AG09309 (cell line): ENCODE data around the gene RYR2.

Experiments
- DNase-seq: peaks from one replicate; pipeline ENCODE4 v3.0.0-alpha.2; 2010; ENCODE audit warnings: low read depth
- H3K4me3 ChIP-seq: 2 replicates; pipeline ENCODE4 v1.5.1; 2011; ENCODE audit warnings: mild to moderate bottlenecking, low read depth, low read length, moderate library complexity; ENCODE audit not compliant: control insufficient read depth
- TF ChIP-seq, protein P1 (sequence below): IDR thresholded peaks from 2 replicates; pipeline ENCODE4 v1.5.1; 2011; ENCODE audit warnings: mild to moderate bottlenecking, low read depth, low read length, inconsistent platforms; ENCODE audit not compliant: insufficient read depth, control insufficient read depth; ENCODE audit errors: missing control alignments

Gene RYR2

DNA sequence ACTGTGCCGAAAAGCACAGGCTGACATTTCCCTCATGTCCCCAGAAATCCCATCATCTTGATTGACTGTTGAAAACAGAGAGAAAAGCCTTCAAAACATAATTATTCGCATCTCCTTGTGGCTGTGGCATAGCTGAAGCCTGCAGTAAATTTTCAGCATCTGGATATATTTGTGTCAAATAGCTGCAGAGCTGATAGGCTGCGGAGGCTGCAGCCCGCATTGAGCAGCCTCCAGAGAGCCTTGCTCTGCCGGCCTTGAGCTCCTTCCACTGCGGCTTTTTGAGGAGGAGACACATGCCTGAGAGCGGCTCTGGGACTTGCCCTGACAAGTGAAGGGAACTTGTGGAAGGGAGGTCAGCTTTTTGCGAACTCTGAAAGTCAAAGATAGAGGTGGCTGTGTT is 144.7 kb downstream of the RYR2 start:
- TF ChIP-seq, protein P1, sequence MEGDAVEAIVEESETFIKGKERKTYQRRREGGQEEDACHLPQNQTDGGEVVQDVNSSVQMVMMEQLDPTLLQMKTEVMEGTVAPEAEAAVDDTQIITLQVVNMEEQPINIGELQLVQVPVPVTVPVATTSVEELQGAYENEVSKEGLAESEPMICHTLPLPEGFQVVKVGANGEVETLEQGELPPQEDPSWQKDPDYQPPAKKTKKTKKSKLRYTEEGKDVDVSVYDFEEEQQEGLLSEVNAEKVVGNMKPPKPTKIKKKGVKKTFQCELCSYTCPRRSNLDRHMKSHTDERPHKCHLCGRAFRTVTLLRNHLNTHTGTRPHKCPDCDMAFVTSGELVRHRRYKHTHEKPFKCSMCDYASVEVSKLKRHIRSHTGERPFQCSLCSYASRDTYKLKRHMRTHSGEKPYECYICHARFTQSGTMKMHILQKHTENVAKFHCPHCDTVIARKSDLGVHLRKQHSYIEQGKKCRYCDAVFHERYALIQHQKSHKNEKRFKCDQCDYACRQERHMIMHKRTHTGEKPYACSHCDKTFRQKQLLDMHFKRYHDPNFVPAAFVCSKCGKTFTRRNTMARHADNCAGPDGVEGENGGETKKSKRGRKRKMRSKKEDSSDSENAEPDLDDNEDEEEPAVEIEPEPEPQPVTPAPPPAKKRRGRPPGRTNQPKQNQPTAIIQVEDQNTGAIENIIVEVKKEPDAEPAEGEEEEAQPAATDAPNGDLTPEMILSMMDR, result no peak
- no peak overlapping the region for H3K4me3 ChIP-seq
- DNase-seq, result no peak

DNA sequence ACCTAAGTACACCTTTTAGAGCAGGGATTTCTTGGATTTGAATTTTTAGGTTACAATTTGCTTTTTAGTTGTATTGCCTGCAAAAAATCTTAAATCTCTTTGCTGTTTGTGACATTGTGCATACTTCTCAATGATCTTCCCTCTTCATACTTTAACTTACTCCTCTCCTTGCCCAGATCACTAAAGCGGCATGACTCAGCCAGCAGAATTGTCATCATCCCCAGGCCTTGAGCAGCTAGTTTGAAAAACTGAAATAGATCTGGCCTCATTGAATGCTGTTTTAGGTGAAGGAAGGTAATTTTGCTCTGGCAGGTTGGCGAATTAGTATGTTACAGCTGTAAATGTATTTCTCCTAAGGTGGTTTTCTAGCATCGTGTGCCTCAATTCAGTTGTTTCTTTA is 145.9 kb downstream of the RYR2 start:
- TF ChIP-seq, protein P1, result no peak
- H3K4me3 ChIP-seq, result no peak overlapping the region
- DNase-seq, result no peak

DNA sequence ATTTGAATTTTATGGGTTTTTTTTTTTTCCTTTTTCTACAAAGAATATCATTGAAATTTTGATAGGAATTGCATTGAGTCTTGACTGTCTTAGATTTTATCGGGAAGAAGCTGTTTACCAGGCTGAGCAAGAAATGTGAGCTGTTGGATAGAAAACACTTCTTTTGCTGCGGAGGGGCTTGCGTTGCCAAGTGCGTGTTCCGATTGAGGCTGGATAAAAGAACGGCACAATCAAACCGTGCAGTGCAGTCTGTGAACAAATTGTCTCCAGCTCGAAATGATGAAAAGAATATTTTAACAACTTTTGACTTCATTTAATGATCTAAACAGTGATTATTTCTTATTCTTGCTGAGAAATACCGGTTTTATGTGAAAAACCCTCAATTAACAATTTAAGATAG is 149.4 kb downstream of the RYR2 start:
- TF ChIP-seq, protein P1, result no peak
- DNase-seq, result no peak
- no peak overlapping the region for H3K4me3 ChIP-seq

DNA sequence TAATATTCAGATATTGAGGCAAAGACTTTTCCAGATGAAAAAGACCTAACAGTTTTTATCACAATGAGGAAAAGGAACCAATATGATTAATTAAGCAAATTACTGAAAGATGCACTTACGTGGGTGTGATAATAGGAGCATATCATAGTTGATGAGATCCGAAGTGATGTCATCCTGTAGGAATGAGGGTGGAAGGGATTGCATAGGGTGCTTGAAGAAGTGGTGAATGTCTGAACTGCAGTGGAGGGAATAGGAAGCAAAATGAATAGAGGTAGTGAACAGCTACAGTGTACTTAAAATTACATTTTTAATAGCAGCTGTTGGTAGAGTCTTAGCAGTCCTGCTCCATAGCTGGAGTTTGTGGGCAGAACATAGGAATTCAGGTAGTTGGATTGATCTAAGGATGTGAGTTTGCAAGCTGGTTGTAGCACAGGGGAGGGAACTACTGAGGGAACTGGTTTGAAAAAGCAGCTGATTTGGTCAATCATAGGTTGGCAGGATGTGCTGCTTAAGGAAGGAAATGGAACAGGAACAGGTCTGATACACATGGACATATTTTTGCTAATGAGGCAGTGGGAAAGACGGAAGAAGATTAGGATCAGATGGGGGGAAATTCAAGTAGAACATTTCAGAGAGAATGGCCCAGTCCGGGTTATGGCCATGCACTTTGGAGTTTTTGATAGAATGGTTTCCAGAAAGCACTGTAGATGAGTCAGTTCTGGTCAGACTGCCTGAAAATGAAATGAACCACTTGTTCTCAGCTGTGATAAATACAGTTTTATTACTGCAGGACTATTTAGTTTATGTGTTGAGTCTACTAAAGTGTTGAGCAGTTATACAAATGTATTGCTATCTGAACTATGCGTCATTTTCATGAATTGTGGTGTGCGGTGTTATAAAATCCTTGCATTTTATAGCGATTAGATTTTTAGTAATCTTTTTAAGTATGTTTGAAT is 155.8 kb downstream of the RYR2 start:
- DNase-seq, result no peak
- H3K4me3 ChIP-seq, result no peak overlapping the region
- TF ChIP-seq, protein P1, result no peak

DNA sequence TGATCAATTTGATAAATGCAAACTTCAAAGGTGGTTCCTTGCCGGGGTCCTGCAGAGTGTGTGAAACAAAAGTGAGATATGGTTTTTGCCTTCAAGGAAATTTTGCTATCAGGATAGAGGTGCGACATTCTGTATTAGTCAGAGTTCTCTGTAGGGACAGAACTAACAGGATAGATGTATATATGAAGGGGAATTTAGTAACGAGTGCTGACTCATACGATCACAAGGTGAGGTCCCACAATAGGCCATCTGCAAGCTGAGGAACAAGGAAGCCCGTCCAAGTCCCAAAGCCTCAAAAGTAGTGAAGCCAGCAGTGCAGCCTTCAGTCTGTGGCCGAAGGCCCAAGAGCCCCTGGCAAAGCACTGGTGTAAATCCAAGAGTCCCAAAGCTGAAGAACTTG is 157.0 kb downstream of the RYR2 start:
- TF ChIP-seq, protein P1, result no peak
- DNase-seq, result no peak
- no peak overlapping the region for H3K4me3 ChIP-seq

DNA sequence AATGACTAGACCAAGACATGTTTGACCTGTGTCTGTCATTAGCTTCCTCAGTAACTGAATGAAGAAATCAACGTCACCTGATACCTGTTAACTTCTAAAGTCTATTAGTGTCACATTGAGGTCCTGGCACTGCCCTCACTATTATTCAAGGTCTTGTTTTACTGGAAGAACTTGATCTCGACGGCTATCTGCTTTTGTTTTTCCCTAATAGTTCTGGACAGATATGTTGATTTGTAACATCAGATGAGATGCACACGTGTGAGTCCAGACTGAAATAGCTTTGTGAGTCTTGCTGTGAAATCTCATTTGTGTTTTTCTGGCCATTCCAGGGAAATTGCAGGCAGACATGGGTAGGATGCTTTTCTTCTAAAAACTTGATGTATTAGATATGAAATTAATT is 159.2 kb downstream of the RYR2 start:
- TF ChIP-seq, protein P1, result no peak
- no peak for DNase-seq
- no peak overlapping the region for H3K4me3 ChIP-seq
